ENCODE results near the gene RASGEF1C.

DNA sequence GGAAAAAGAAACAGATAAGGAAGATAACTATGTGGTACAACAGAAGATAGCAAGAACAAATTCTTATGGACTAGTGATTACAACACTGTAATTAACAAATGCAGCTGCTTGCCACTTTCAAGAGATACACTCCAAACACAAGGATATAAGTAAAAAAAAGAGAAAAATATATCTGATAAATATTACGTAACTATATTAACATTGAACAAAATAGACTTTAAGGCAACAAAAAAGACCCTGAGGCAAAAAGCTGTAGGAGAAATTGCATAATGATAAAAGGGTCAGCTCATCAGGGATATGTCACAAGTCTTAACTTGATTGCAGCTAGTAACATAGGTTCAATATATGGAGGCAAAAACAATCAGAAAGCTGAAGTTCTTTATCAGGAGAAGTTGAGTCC, 86.1 kb downstream of the RASGEF1C start:
- TF ChIP-seq CTCF (conservative IDR thresholded peaks at IDR 0.05; ENCODE audit: low read depth in 2 of 2), result no peak
- TF ChIP-seq POLR2AphosphoS5 (IDR thresholded peaks at IDR 0.05; ENCODE audit: low read depth), result no peak
- no peak for TF ChIP-seq REST (IDR thresholded peaks at IDR 0.05; ENCODE audit: unreplicated experiment)
- TF ChIP-seq, protein P1, sequence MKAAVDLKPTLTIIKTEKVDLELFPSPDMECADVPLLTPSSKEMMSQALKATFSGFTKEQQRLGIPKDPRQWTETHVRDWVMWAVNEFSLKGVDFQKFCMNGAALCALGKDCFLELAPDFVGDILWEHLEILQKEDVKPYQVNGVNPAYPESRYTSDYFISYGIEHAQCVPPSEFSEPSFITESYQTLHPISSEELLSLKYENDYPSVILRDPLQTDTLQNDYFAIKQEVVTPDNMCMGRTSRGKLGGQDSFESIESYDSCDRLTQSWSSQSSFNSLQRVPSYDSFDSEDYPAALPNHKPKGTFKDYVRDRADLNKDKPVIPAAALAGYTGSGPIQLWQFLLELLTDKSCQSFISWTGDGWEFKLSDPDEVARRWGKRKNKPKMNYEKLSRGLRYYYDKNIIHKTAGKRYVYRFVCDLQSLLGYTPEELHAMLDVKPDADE (IDR thresholded peaks at IDR 0.05), result no peak
- no peak for TF ChIP-seq EZH2 (IDR thresholded peaks at IDR 0.05; ENCODE audit: low read depth, unreplicated experiment)
- no peak for TF ChIP-seq EZH2phosphoT487 (IDR thresholded peaks at IDR 0.05; ENCODE audit: unreplicated experiment)

All from GM23338 (cell line).